ENCODE results near the gene CYP24A1.

The CYP24A1 gene

DNA sequence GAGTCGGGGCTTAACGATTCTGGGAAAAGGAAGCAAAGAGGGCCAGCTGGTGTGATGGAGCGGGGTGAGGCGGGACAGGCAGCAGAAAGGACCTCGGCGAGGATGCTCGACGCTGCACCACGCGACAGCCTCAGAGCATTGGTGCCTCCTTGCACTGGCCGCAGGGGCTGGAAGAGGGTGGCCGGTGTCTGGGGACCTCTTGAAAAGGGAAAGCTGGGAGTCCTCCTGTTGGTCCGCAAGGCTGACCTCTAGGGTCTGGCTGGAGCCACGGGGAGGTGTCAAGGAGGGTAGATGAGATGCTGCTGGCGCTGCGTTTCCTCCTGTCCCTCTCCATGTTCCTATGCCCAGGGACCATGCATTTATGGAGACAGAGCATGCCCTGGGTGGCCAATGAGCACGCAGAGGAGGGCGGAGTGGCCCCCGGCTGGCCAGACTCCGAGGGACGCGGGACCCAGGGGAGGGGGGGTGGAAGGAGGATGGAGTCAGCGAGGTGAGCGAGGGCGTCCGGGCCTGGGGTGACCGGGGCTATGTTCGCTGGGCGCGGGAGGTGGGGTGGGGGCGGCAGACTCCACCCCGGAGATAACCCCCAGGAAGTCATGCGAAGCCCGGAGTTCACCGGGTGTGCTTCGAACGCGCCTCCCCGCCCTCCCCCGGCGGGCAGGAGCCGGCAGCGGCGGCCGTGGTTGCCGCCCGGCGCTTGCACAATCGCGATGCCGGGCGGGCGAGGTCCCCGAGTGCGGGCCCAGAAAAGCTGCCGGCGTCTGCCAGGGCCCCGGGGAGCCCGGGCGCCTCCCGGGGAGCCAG, at the start of gene CYP24A1:
Gene CYP24A1, minus strand, starts transcription at position 334 of the 804 bp plus-strand sequence. CDS start 407 bp downstream, outside the sequence.
- no peak for DNase-seq (ENCODE audit: low read depth, low spot score)

DNA sequence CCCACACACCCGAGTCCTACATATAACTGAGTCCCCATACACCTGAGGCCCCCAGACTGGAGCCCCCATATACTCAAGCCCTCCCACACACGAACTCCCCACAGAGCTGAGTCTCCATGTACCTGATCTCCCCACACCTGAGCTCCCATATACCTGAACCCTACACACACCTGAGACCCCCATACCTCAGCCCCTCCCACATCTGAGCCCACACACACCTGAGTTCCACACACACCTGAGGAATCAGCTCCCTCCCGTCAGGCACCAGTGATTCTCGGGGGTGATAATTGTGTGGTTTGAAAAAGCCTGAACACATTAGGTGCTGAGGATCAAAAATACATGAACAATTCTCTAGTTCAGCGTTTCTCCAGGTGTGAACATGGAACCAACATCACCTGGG, 49.5 kb upstream of the CYP24A1 start:
- no peak for DNase-seq (ENCODE audit: low read depth, low spot score)

- no peak for DNase-seq (ENCODE audit: low read depth, low spot score)
Observed at GRCh38 chr20:54221996-54222890, 48.5 kb upstream of the CYP24A1 start.

DNA sequence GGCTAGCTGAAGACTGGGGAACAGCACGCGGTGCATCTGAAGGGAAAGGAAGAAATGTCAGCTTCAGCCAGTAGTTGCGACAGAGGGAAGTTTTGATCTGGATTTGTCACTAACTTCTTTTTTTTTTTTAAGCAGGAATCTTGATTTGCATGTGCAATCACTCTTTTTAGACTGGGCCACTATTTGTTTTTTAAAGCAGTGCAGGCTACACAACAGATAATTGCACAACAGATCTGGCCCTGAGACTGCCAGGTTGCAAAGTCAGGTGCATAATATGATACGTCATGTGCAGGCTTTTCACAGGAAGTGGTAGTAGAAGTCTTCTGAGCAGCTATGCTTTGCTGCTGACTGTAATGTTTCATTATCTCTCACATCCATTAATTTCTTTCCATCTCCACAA, 47.6 kb upstream of the CYP24A1 start:
- DNase-seq (ENCODE audit: low read depth, low spot score) = no peak

DNA sequence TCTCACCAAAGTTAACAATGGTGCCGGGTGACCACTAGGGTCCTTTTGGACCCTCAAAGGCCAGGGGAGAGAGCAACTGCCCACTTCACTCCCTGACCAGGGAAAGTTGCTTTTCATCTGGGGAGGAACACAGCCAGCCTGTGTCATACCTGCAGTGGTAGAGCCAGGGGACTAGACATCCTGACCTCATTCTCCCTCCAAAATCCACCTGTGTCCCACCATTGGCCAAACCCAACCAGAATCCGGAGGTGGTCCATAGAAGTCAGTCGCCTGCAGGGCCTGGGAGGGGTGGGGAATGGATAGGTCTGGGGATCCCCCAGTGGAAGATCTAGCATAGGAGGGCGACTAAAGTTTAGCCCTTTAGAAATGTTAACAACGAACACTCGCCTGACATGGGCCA, 46.9 kb upstream of the CYP24A1 start:
- no peak for DNase-seq (ENCODE audit: low read depth, low spot score)

GRCh38 chr20:54219751-54220426, 46.1 kb upstream of the CYP24A1 start:
- no peak for DNase-seq (ENCODE audit: low read depth, low spot score)

DNA sequence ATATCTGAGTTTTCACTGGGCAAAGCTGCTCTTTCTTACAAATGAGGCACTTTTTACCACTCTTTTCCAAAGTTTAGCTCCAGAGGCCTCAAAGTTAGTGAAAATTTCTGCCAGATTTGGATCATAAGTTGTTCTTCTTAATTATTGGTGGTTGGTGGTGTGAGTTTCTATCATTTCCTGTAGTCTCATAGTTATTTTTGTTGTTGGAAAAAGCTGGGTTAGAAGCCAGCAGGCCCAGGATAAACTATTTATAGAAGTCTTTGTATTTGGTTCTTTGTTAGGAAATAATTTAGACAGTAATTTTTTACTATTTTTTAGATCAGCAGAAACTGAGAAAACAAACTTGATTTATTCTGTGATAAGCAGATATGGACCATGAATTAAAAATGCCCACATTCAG, 44.7 kb upstream of the CYP24A1 start:
- no peak for DNase-seq (ENCODE audit: low read depth, low spot score)

DNA sequence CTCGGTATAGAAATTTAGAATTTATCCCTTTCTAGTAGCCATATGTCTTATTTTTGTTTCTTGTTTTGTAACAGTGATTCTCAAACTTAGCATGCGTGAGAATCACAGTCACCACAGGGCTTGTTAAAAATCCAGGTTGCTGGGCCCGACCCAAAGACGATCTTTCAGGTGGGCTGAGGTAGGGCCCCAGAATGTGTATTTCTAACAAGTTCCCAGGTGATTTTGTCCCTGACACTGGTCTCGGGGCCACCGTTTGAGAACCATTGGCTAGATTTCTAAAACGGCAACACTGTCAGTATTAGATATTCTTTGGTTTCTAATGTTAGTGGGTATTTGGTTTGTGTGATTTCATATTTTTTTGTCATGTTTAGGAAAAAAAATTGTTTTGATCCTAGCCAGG, 44.0 kb upstream of the CYP24A1 start:
- DNase-seq (ENCODE audit: low read depth, low spot score) = no peak

- no peak for DNase-seq (ENCODE audit: low read depth, low spot score)
Observed at GRCh38 chr20:54215157-54215789, 41.5 kb upstream of the CYP24A1 start.

GRCh38 chr20:54214566-54214965, 40.8 kb upstream of the CYP24A1 start:
- no peak for DNase-seq (ENCODE audit: low read depth, low spot score)

DNA sequence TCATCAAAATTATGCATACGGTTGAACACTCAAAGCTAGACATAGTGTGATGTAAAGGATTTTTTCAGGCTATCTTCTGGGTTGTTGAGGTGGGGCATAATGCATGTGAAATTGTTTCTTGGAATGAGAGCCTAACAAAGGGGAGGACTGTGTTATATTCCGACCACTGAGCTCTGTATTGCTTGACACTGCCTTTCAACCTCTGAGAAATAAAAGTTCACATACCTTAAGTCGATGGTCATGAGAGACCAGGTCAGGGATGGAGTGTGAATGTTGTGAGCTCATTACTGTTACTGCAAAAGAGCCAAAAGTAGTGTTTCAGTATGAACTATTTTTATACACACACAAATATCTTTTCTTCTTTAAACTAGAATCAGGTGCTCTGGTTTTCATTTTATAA, 39.1 kb upstream of the CYP24A1 start:
- no peak for DNase-seq (ENCODE audit: low read depth, low spot score)

GRCh38 chr20:54212226-54212625, 38.4 kb upstream of the CYP24A1 start:
- no peak for DNase-seq (ENCODE audit: low read depth, low spot score)

GRCh38 chr20:54209216-54209813, 35.5 kb upstream of the CYP24A1 start:
- DNase-seq (ENCODE audit: low read depth, low spot score) = no peak

DNA sequence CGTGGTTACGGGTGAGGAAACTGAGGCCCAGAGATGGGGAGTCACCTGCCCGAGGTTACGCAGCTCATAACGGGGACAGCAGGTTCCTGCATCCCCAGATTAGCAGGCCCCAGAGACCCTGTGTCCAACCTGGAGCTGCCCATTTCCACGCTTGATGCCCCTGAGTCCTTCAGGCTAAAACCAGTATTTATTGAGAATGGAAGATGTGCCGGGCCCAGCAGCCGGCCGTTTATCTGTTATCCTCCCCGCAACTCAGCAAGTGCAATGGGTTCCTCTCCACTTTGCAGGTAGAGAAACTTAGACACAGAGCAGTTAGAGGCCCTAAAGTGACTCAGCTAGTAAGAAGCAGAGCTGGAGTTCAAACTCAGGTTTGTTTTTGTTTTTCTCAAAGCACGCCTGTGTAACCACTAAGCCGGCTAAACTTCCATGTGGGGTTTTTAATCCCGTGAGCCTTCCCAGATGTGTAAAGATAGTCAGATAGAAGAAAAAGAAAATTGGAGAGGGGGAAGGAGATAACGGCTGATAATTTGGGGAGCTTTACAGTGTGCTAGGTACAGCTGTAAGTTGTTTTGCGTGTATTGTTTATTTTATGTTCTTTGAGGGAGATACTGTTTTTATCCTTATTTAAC, 34.9 kb upstream of the CYP24A1 start:
- no peak for DNase-seq (ENCODE audit: low read depth, low spot score)

DNA sequence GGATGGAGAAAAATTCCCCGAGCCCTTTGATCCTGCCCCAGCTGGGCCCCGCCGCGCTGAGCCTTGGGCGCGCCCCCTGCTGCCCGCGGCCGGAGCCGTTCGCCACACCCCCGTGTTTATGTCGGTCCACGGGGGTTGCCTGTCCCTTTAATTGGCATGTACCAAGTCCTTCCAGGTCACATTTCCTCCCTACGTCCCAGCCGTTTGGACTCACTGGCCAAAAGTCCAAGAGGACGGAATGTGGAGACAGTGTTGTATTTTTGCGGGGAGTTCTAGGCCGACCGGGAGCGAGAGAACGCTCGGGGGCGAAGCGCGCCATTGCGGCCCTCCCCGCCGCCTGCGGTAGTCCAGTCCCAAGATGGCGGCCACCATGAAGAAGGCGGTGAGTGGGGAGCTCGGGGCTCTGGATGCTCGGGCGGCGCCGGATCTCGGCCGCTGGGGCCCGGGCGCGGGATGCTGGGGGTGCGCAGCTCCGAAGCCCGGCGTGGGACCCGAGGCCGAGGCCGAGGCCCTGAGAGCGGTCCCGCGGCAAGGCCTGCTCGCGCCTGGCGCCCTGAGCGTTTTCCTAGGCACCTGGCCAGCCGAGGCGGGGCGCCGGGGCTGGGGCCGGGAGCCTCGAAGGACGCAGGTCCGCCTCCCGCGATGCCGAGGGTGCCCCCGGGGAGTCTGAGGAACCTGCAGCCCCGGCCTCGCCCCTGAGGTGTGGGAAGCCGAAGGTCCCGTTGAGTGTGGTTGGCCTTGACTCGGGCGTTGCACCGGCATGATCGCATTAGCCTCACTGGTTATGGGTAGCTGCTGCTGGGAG, 34.2 kb upstream of the CYP24A1 start, which contains the start of gene PFDN4:
Gene PFDN4, plus strand, starts transcription at position 345 of the 805 bp plus-strand sequence. Its CDS starts 14 bp downstream, at position 359.
- peak; percentile 68 for DNase-seq (ENCODE audit: low read depth, low spot score)

GRCh38 chr20:54207053-54207742, 33.4 kb upstream of the CYP24A1 start:
- no peak for DNase-seq (ENCODE audit: low read depth, low spot score)

DNA sequence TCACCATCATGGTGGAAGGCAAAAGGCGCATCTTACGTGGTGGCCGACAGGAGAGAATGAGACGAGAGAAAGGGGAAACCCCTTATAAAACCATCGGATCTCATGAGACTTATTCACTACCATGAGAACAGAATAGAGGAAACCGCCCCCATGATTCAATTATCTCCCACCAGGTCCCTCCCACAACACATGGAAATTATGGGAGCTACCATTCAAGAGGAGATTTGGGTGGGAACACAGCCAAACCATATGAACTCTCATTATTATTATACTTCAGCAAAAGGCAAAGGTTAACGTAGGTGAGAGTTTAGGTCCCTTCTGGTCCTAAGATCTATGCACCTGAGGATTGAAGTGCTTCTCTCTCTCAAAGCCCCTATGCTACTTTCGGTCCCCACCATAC, 31.7 kb upstream of the CYP24A1 start:
- DNase-seq (ENCODE audit: low read depth, low spot score) = no peak

DNA sequence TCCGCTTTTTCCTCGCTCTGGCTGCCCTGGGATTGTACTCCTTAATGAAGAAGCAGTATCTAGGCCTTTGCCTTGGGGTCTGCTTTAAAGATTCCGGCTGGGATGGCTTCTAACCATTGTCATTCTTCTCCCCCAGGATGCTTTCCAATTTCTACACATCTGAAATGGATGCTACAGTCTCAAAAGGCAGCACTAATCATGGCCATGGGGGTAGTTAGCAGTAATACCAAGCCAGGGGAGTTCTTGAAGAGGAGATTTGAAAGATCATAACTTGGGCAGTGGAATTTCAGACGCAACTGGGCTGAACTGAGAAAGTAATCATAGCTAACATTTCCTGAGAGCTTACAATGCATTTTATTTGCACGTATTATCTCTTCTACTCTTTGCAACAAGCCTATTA, 30.7 kb upstream of the CYP24A1 start:
- no peak for DNase-seq (ENCODE audit: low read depth, low spot score)

GRCh38 chr20:54204063-54204462, 30.3 kb upstream of the CYP24A1 start:
- DNase-seq (ENCODE audit: low read depth, low spot score) = no peak

Measured in brain pericyte (primary cell).